ENCODE results near the gene NEDD4L.

GRCh38 chr18:58208207-58208932, 164.3 kb downstream of the NEDD4L start:
- TF ChIP-seq CTCF (IDR thresholded peaks at IDR 0.05) (no peak), POLR2A (IDR thresholded peaks at IDR 0.05) (no peak)

Measured in sigmoid colon (tissue), 3 donors.